ENCODE data around the gene CDK2.
"Not testable (repeated sequence)": the region's sequence is repeated elsewhere in the genome, so short reads cannot be mapped to it uniquely, and the experiment has no call there.

Gene CDK2

GRCh38 chr12:55966408-55967281 lies at the start of gene CDK2:
Gene CDK2 (plus strand): TSS chr12:55966830. CDS start chr12:55967009, 179 bp downstream.
- DNase-seq: peak; percentile 95

GRCh38 chr12:55919032-55919431 lies 47.6 kb upstream of the CDK2 start:
- DNase-seq: not testable (repeated sequence)

- DNase-seq: no peak
Observed at GRCh38 chr12:55922126-55922525, 44.5 kb upstream of the CDK2 start.

- not testable (repeated sequence) for DNase-seq
Observed at GRCh38 chr12:55923648-55924047, 43.0 kb upstream of the CDK2 start.

GRCh38 chr12:55925371-55925770 lies 41.3 kb upstream of the CDK2 start:
- DNase-seq: no peak

GRCh38 chr12:55925870-55926737 lies 40.5 kb upstream of the CDK2 start:
- peak; percentile 65 for DNase-seq

GRCh38 chr12:55926738-55927587 lies 39.7 kb upstream of the CDK2 start:
- peak; percentile 96 for DNase-seq

- DNase-seq: peak; percentile 87
Observed at GRCh38 chr12:55927588-55928502, 38.8 kb upstream of the CDK2 start, which contains the start of gene PYM1. Gene PYM1 (minus strand): TSS chr12:55927894. CDS start chr12:55927761, 133 bp downstream.

- DNase-seq: peak; percentile 94
Observed at GRCh38 chr12:55929306-55929791, 37.3 kb upstream of the CDK2 start.

- peak; percentile 90 for DNase-seq
Observed at GRCh38 chr12:55930771-55931316, 35.8 kb upstream of the CDK2 start, which contains the start of gene DGKA. Gene DGKA (plus strand): TSS chr12:55931162. CDS start chr12:55936504, 5,342 bp downstream.

GRCh38 chr12:55931317-55931779 lies 35.3 kb upstream of the CDK2 start:
- no peak for DNase-seq

- DNase-seq: peak; percentile 77
Observed at GRCh38 chr12:55931780-55932550, 34.7 kb upstream of the CDK2 start.

- peak; percentile 81 for DNase-seq
Observed at GRCh38 chr12:55932551-55932910, 34.1 kb upstream of the CDK2 start.

GRCh38 chr12:55933169-55933798 lies 33.3 kb upstream of the CDK2 start:
- DNase-seq: peak; percentile 76

GRCh38 chr12:55933799-55934742 lies 32.6 kb upstream of the CDK2 start:
- no peak for DNase-seq

- DNase-seq: no peak
Observed at GRCh38 chr12:55934773-55935172, 31.9 kb upstream of the CDK2 start.

GRCh38 chr12:55935738-55936151 lies 30.9 kb upstream of the CDK2 start:
- peak; percentile 81 for DNase-seq

GRCh38 chr12:55937981-55938380 lies 28.6 kb upstream of the CDK2 start:
- DNase-seq: no peak

Data from activated effector memory CD4-positive, alpha-beta T cell treated with anti-CD3 and anti-CD28 coated beads, Interleukin-2, amount 50 U/mL, for 16 hours (primary cell).